ENCODE measurements around the gene STX4. TPM values are rescaled to one million over a fixed set of nuclear protein-coding genes. Genes with fewer than 3 reads are reported as not detected.

Gene STX4
- total and polyA plus RNA-seq, 9 of the 15 experiments (the other 6 are each of a cell fraction or from before 2014, with no cell fraction given), result 3.2 to 48.0 (median 21.5) TPM

DNA sequence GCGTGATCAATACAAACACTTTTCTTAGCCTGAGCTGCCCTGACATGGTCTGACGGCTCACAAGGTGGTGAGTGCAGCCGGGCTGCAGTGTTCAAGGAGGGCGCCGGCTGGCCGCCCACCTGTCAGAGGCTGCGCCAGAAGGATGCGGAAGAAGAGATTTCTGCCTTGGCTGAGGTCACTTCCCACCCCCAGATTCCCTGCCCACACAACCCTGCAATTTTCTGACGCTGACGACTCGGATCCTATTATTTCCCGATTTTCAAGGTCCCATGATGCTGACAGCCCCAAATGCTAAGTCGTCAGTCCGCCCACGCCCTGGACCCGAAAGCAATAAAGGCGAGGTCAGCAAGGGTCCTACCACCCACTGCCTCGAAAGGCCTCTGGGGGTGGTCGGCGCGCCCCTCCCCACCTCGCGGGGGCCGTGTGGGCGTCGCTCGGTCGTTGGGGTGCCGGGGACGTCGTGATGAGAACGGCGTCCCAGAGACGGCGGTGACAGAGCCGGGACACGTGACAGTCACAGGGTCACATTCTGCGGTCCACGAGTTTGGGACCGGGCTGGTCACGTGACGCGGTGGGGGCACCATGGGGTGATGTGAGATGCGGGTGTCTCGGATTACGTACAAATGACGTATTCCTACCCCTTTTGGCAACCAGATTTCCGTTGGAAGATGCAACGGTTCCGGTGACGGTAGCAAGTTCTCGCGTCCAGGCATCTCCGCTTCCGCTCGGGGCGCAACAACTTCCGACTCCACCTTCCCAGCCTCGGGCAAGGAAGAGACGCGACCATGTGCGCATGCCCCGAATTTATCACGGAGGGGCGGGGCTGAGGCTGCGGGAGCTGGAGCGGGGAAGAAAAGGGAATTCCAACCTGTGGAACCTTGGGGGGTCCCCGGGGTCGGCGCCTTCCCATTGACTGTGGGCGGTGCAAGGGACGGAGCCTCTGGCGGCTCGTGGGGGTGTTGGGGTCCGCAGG lies at the start of gene STX4 (continued):
- TF ChIP-seq CXXC5 (CRISPR knock-in tag; IDR thresholded peaks at IDR 0.05), result peak; percentile 98
- TF ChIP-seq GATAD2A (IDR thresholded peaks at IDR 0.05), result peak; percentile 33; the same call in 1 of the 2 replicates
- peak; percentile 99 for TF ChIP-seq TARDBP (IDR thresholded peaks at IDR 0.05)
- TF ChIP-seq ZNF311 (CRISPR knock-in tag; IDR thresholded peaks at IDR 0.05), result no peak
- no peak for TF ChIP-seq NCOA6 (IDR thresholded peaks at IDR 0.05)
- no peak for TF ChIP-seq NR1H2 (CRISPR knock-in tag; IDR thresholded peaks at IDR 0.05)
- TF ChIP-seq GATAD2B (IDR thresholded peaks at IDR 0.05; ENCODE audit: borderline replicate concordance), result no peak; the same call in 1 of the 2 replicates
- TF ChIP-seq ZC3H4 (CRISPR knock-in tag; IDR thresholded peaks at IDR 0.05; ENCODE audit: borderline replicate concordance), result no peak; the same call in 1 of the 2 replicates
- no peak for TF ChIP-seq SMAD2 (IDR thresholded peaks at IDR 0.05; ENCODE audit: low read depth, low read length)
- TF ChIP-seq, protein P1, sequence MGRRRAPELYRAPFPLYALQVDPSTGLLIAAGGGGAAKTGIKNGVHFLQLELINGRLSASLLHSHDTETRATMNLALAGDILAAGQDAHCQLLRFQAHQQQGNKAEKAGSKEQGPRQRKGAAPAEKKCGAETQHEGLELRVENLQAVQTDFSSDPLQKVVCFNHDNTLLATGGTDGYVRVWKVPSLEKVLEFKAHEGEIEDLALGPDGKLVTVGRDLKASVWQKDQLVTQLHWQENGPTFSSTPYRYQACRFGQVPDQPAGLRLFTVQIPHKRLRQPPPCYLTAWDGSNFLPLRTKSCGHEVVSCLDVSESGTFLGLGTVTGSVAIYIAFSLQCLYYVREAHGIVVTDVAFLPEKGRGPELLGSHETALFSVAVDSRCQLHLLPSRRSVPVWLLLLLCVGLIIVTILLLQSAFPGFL (CRISPR knock-in tag; IDR thresholded peaks at IDR 0.05), result no peak
- no peak for TF ChIP-seq NR2F6 (CRISPR knock-in tag; IDR thresholded peaks at IDR 0.05)
- TF ChIP-seq ZBTB1 (CRISPR knock-in tag; IDR thresholded peaks at IDR 0.05; ENCODE audit: borderline replicate concordance, low read depth), result no peak
- TF ChIP-seq, protein P2, sequence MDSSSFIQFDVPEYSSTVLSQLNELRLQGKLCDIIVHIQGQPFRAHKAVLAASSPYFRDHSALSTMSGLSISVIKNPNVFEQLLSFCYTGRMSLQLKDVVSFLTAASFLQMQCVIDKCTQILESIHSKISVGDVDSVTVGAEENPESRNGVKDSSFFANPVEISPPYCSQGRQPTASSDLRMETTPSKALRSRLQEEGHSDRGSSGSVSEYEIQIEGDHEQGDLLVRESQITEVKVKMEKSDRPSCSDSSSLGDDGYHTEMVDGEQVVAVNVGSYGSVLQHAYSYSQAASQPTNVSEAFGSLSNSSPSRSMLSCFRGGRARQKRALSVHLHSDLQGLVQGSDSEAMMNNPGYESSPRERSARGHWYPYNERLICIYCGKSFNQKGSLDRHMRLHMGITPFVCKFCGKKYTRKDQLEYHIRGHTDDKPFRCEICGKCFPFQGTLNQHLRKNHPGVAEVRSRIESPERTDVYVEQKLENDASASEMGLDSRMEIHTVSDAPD (CRISPR knock-in tag; IDR thresholded peaks at IDR 0.05), result no peak
- TF ChIP-seq, protein P3, sequence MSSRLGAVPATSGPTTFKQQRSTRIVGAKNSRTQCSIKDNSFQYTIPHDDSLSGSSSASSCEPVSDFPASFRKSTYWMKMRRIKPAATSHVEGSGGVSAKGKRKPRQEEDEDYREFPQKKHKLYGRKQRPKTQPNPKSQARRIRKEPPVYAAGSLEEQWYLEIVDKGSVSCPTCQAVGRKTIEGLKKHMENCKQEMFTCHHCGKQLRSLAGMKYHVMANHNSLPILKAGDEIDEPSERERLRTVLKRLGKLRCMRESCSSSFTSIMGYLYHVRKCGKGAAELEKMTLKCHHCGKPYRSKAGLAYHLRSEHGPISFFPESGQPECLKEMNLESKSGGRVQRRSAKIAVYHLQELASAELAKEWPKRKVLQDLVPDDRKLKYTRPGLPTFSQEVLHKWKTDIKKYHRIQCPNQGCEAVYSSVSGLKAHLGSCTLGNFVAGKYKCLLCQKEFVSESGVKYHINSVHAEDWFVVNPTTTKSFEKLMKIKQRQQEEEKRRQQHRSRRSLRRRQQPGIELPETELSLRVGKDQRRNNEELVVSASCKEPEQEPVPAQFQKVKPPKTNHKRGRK (tag; IDR thresholded peaks at IDR 0.05), result no peak
- TF ChIP-seq PRMT5 (CRISPR knock-in tag; IDR thresholded peaks at IDR 0.05), result no peak
- peak; percentile 98 for TF ChIP-seq NCOA1 (IDR thresholded peaks at IDR 0.05; ENCODE audit: low read depth)
- TF ChIP-seq, protein P4, sequence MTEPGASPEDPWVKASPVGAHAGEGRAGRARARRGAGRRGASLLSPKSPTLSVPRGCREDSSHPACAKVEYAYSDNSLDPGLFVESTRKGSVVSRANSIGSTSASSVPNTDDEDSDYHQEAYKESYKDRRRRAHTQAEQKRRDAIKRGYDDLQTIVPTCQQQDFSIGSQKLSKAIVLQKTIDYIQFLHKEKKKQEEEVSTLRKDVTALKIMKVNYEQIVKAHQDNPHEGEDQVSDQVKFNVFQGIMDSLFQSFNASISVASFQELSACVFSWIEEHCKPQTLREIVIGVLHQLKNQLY (CRISPR knock-in tag; conservative IDR thresholded peaks at IDR 0.05), result peak; percentile 90 to 98
- TF ChIP-seq TRIM24 (IDR thresholded peaks at IDR 0.05), result peak in 1 of 2 experiments; percentile 74; a peak in 2 of 4 replicates
- TF ChIP-seq, protein P5, sequence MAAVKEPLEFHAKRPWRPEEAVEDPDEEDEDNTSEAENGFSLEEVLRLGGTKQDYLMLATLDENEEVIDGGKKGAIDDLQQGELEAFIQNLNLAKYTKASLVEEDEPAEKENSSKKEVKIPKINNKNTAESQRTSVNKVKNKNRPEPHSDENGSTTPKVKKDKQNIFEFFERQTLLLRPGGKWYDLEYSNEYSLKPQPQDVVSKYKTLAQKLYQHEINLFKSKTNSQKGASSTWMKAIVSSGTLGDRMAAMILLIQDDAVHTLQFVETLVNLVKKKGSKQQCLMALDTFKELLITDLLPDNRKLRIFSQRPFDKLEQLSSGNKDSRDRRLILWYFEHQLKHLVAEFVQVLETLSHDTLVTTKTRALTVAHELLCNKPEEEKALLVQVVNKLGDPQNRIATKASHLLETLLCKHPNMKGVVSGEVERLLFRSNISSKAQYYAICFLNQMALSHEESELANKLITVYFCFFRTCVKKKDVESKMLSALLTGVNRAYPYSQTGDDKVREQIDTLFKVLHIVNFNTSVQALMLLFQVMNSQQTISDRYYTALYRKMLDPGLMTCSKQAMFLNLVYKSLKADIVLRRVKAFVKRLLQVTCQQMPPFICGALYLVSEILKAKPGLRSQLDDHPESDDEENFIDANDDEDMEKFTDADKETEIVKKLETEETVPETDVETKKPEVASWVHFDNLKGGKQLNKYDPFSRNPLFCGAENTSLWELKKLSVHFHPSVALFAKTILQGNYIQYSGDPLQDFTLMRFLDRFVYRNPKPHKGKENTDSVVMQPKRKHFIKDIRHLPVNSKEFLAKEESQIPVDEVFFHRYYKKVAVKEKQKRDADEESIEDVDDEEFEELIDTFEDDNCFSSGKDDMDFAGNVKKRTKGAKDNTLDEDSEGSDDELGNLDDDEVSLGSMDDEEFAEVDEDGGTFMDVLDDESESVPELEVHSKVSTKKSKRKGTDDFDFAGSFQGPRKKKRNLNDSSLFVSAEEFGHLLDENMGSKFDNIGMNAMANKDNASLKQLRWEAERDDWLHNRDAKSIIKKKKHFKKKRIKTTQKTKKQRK (IDR thresholded peaks at IDR 0.05; ENCODE audit: borderline replicate concordance, low read depth, low read length), result no peak
- 0 out of 2 replicates have a peak, but pooled peaks have one; percentile 11 for TF ChIP-seq SMC3 (conservative IDR thresholded peaks at IDR 0.05; ENCODE audit: insufficient read depth, low read depth, low read length)

Data from K562 (cell line).